Esophagus squamous epithelium (tissue), 5 donors: ENCODE measurements around the gene KANSL1. TPM values are rescaled to one million over a fixed set of nuclear protein-coding genes. Genes with fewer than 3 reads are reported as not detected.

ENCODE experiments used
- DNase-seq: peaks from one replicate; lab custom pipeline; 2025; lab: John Stamatoyannopoulos, UW
- H3K27ac ChIP-seq, 4 donors: fragments of 200-600 bp; sonication (generic); one replicate each; pipeline ENCODE4 v1.5.1; 2016 to 2019; ENCODE audit warnings: mild to moderate bottlenecking in 1 of 4
- H3K27me3 ChIP-seq, 4 donors: fragments of 200-600 bp; sonication (generic); 1 replicate in 3 of 4; 2 replicates in 1 of 4; pipeline versions ENCODE4 v1.5.1 to v1.6.0; 2017 to 2021; ENCODE audit warnings: antibody characterized with exemption in 1 of 4
- H3K36me3 ChIP-seq, 3 donors: fragments of 200-600 bp; sonication (generic); one replicate each; pipeline ENCODE4 v1.5.1; 2016 to 2019
- H3K4me1 ChIP-seq, 3 donors: fragments of 200-600 bp; sonication (generic); one replicate each; pipeline ENCODE4 v1.5.1; 2017 to 2019
- H3K4me3 ChIP-seq, 4 donors: fragments of 200-600 bp; sonication (generic); 1 replicate in 3 of 4; 2 replicates in 1 of 4; pipeline ENCODE4 v1.5.1; 2016 to 2019; ENCODE audit warnings: mild to moderate bottlenecking in 2 of 4, moderate library complexity in 1 of 4
- H3K9me3 ChIP-seq, 3 donors: fragments of 200-600 bp; sonication (generic); one replicate each; pipeline ENCODE4 v1.5.1; 2016 to 2019
- CTCF ChIP-seq, 6 experiments: fragments of 450-650 bp in 4 of 6; fragments of 200-600 bp in 2 of 6; sonication (generic) in 2 of 6; IDR thresholded peaks; one replicate each; pipeline ENCODE4 v1.5.1; 2016 to 2019; ENCODE audit warnings: antibody characterized with exemption in 6 of 6, mild to moderate bottlenecking in 4 of 6, moderate library complexity in 4 of 6
- POLR2A ChIP-seq, 4 donors: fragments of 450-650 bp; IDR thresholded peaks; one replicate each; pipeline ENCODE4 v1.6.1; 2017; ENCODE audit warnings: antibody characterized with exemption in 4 of 4, mild to moderate bottlenecking in 4 of 4, moderate library complexity in 3 of 4
- WGBS, 2 donors: methylation state at CpG; one replicate each; pipeline ENCODE4 v1.1.5; 2018; 5-methylcytosine and 5-hydroxymethylcytosine counted together
- intact Hi-C: fragments of 100-400 bp; cut with DNase I; formaldehyde crosslinking; loops from one replicate; pipeline ENCODE4 v1.15.0; 2022
- total RNA-seq, 4 donors: library from RNA; depleted of rRNA; stranded (reverse); fragments of >200 nt; gene quantifications; one replicate each; pipeline ENCODE4 v1.1.0, GENCODE V29; 2016
- donor health status: DM: yes; HTN: yes; CAD: no.

Gene KANSL1
- total RNA-seq, 4 donors from 2014 or later, result 31.0 to 79.0 (median 51.8) TPM

GRCh38 chr17:45992904-45993303, 200.3 kb downstream of the KANSL1 start:
- peaks cover 0 to 9% (median 0%) of the 10 kb centered on the region in 3 donors for H3K4me1 ChIP-seq
- no peak overlapping the region for H3K27ac ChIP-seq
- no peaks in the 10 kb centered on the region for H3K9me3 ChIP-seq
- H3K4me3 ChIP-seq, result no peak overlapping the region
- no peaks in the 10 kb centered on the region for H3K27me3 ChIP-seq
- WGBS, 2 donors, result 81 to 82% methylated on average over 10 of the region's 10 CpGs
- intact Hi-C loops, result no loop called here
- TF ChIP-seq CTCF (IDR thresholded peaks at IDR 0.05) (no peak), POLR2A (IDR thresholded peaks at IDR 0.05) (no peak)
- no peaks in the 10 kb centered on the region for H3K36me3 ChIP-seq
- no peak for DNase-seq

DNA sequence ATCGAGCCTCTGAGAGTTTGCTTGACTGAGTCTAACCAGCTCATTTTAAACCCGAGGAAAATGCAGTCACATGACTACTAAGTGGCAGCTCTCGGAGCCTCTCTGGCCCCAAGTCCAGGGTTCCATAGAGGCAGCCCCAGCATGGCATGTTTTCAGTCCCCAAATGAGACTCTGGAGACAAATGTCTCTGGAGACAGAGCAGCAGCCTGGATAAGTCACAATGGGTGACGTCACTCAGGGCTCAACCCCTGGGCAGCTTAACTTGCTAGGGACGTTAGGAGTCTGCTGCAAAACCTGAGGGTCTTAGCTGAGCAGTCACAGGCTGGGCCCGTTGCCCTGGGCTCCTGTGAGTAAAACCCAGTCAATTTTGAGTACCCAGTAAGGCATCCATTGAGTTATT, 201.1 kb downstream of the KANSL1 start:
- 47 to 57% methylated on average over 4 to 6 of the region's 6 CpGs for WGBS, 2 donors
- intact Hi-C loops, result no loop called here
- peaks cover 0 to 9% (median 0%) of the 10 kb centered on the region in 3 donors for H3K4me1 ChIP-seq

DNA sequence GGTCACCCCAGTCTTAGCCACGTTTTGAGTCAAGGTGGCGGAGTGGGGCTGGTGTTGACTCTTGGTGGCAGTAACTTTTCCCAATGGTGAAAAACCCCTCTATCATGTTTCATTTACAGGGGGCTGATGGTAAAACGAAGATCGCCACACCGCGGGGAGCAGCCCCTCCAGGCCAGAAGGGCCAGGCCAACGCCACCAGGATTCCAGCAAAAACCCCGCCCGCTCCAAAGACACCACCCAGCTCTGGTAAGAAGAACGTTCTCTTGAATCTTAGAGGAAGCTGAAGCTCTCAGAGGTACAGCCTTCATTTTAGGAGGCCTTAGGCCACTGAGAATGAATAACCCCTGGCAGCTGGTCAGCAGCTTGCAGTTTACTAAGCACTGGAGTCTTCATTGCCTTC, 201.9 kb downstream of the KANSL1 start:
- no peak for TF ChIP-seq POLR2A (IDR thresholded peaks at IDR 0.05)
- no peak for TF ChIP-seq CTCF (IDR thresholded peaks at IDR 0.05)
- H3K27me3 ChIP-seq, result no peaks in the 10 kb centered on the region
- H3K27ac ChIP-seq, result no peak overlapping the region
- H3K36me3 ChIP-seq, result no peaks in the 10 kb centered on the region
- peaks cover 0 to 9% (median 0%) of the 10 kb centered on the region in 3 donors for H3K4me1 ChIP-seq
- H3K4me3 ChIP-seq, result no peak overlapping the region
- no peaks in the 10 kb centered on the region for H3K9me3 ChIP-seq
- WGBS, 2 donors, result 84 to 86% methylated on average over 8 to 10 of the region's 10 CpGs
- intact Hi-C loops, result no loop called here
- no peak for DNase-seq

More for the DNA sequence above, 201.1 kb downstream of the KANSL1 start:
- TF ChIP-seq CTCF (IDR thresholded peaks at IDR 0.05), result no peak
- TF ChIP-seq POLR2A (IDR thresholded peaks at IDR 0.05), result no peak
- H3K4me3 ChIP-seq, result no peak overlapping the region
- H3K27me3 ChIP-seq, result no peaks in the 10 kb centered on the region
- no peak overlapping the region for H3K27ac ChIP-seq
- H3K9me3 ChIP-seq, result no peaks in the 10 kb centered on the region
- H3K36me3 ChIP-seq, result no peaks in the 10 kb centered on the region
- DNase-seq, result no peak

- no peak overlapping the region for H3K27ac ChIP-seq
These were observed 202.3 kb downstream of the KANSL1 start for GRCh38 chr17:45990886-45991285.

GRCh38 chr17:45989759-45990158, 203.5 kb downstream of the KANSL1 start:
- Histone ChIP-seq H3K27ac (no peak overlapping the region), H3K4me1 (peaks cover 0 to 23% (median 0%) of the 10 kb centered on the region in 3 donors), H3K27me3 (no peaks in the 10 kb centered on the region), H3K36me3 (no peaks in the 10 kb centered on the region), H3K9me3 (no peaks in the 10 kb centered on the region), H3K4me3 (no peak overlapping the region)
- TF ChIP-seq POLR2A (IDR thresholded peaks at IDR 0.05) (no peak), CTCF (IDR thresholded peaks at IDR 0.05) (no peak)
- 64 to 75% methylated on average over 2 to 3 of the region's 3 CpGs for WGBS, 2 donors
- intact Hi-C loops, result no loop called here
- no peak for DNase-seq

More at GRCh38 chr17:45990886-45991285, 202.3 kb downstream of the KANSL1 start:
- no peak overlapping the region for H3K4me3 ChIP-seq
- H3K36me3 ChIP-seq, result no peaks in the 10 kb centered on the region
- intact Hi-C loops, result no loop called here
- peaks cover 0 to 13% (median 0%) of the 10 kb centered on the region in 3 donors for H3K4me1 ChIP-seq
- H3K9me3 ChIP-seq, result no peaks in the 10 kb centered on the region
- TF ChIP-seq POLR2A (IDR thresholded peaks at IDR 0.05), result no peak
- no peak for TF ChIP-seq CTCF (IDR thresholded peaks at IDR 0.05)
- H3K27me3 ChIP-seq, result no peaks in the 10 kb centered on the region
- no peak for DNase-seq
- 80 to 84% methylated on average over 3 to 5 of the region's 6 CpGs for WGBS, 2 donors
